Kidney epithelial cell (primary cell): ENCODE data around the gene CCDC81. TPM values are rescaled to one million over a fixed set of nuclear protein-coding genes. Genes with fewer than 3 reads are reported as not detected.
"Not testable (repeated sequence)": the region's sequence is repeated elsewhere in the genome, so short reads cannot be mapped to it uniquely, and the experiment has no call there.

Source experiments
- DNase-seq: peaks from one replicate; pipeline ENCODE4 v3.0.0-alpha.2; 2010; ENCODE audit warnings: low read depth
- H3K27me3 ChIP-seq: 2 replicates; pipeline ENCODE4 v1.6.0; 2011; ENCODE audit warnings: low read length; ENCODE audit not compliant: control insufficient read depth, insufficient read depth
- H3K36me3 ChIP-seq: 2 replicates; pipeline ENCODE4 v1.5.1; 2011; ENCODE audit warnings: low read length; ENCODE audit not compliant: control insufficient read depth, insufficient read depth
- H3K4me3 ChIP-seq: 2 replicates; pipeline ENCODE4 v1.5.1; 2011; ENCODE audit warnings: low read depth, mild to moderate bottlenecking, control low read depth, low read length
- total RNA-seq: library from RNA; depleted of rRNA; stranded (reverse); fragments of >200 nt; gene quantifications from 2 replicates; pipeline ENCODE4 v1.2.3, GENCODE V29; 2015
- TF ChIP-seq, protein P1 (sequence below): IDR thresholded peaks from 2 replicates; pipeline ENCODE4 v1.5.1; 2011; ENCODE audit warnings: mild to moderate bottlenecking, moderate library complexity, low read length, control low read depth, inconsistent platforms; ENCODE audit not compliant: insufficient read depth, poor library complexity, severe bottlenecking

Gene CCDC81
- total RNA-seq, 1 donor from 2014 or later, result not detected

DNA sequence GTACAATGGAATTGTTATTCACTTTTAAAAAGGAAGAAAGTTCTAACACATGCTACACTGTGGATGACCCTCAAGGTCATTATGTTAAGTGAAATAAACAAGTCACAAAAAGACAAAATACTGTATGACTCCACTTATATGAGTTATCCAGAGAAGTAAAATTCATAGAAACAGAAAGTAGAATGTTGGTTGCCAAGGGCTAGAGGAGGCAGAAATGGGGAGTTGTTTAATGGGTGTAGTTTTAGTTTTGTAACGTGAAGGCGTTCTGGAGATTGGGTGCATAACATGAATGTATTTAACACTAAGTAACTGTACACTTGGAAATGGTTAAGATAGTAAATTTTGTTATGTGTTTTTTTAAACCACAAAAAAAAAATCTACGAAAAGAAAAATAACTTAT is 43.8 kb downstream of the CCDC81 start:
- H3K27me3 ChIP-seq, result no peaks in the 10 kb centered on the region
- TF ChIP-seq, protein P1, sequence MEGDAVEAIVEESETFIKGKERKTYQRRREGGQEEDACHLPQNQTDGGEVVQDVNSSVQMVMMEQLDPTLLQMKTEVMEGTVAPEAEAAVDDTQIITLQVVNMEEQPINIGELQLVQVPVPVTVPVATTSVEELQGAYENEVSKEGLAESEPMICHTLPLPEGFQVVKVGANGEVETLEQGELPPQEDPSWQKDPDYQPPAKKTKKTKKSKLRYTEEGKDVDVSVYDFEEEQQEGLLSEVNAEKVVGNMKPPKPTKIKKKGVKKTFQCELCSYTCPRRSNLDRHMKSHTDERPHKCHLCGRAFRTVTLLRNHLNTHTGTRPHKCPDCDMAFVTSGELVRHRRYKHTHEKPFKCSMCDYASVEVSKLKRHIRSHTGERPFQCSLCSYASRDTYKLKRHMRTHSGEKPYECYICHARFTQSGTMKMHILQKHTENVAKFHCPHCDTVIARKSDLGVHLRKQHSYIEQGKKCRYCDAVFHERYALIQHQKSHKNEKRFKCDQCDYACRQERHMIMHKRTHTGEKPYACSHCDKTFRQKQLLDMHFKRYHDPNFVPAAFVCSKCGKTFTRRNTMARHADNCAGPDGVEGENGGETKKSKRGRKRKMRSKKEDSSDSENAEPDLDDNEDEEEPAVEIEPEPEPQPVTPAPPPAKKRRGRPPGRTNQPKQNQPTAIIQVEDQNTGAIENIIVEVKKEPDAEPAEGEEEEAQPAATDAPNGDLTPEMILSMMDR, result no peak

DNA sequence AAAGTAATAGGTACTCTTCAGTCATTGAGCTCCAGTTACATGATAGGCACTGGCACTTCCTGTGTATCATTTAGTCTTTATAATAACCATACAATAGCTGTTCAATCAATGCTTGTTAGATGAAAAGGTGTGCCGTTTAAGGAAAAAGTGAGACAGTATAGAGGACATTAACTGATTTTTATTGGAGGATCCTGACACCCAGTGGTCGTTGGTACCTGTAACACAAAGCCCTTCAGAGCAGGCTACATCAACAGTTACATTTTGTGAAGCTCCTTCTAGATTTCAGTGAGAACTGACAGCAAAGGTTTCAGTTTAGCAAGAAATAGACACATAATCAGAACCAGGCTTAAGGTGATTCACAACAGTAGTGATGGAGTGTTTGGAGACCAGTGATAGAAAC is 44.2 kb downstream of the CCDC81 start:
- DNase-seq, result no peak
- Histone ChIP-seq H3K4me3 (no peak overlapping the region), H3K36me3 (no peaks in the 10 kb centered on the region), H3K27me3 (no peaks in the 10 kb centered on the region)
- TF ChIP-seq, protein P1, result no peak

More for the DNA sequence above, 43.8 kb downstream of the CCDC81 start:
- no peak overlapping the region for H3K4me3 ChIP-seq
- H3K36me3 ChIP-seq, result no peaks in the 10 kb centered on the region
- DNase-seq, result no peak

DNA sequence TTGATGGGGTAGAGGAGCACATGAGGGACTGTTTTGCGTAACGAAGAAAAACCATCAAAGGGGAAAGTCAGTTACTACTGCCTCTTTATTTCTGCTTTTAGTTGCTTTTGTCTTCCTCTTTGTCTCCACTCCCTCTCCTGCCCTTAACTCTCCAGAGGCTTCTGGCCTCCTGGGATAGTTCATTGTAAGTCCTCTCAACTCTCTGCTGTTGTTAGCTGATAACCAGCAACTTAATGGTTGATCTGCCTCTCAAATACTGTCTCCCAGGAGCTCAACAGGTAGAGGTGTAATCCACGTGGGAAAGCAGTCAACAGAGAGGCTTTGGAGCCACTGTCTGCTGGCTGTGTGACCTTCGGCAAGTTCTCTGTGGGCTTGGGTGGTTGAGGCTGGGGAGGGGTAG is 47.3 kb downstream of the CCDC81 start:
- Histone ChIP-seq H3K27me3 (no peaks in the 10 kb centered on the region), H3K4me3 (no peak overlapping the region), H3K36me3 (no peaks in the 10 kb centered on the region)
- no peak for DNase-seq
- TF ChIP-seq, protein P1, result no peak

DNA sequence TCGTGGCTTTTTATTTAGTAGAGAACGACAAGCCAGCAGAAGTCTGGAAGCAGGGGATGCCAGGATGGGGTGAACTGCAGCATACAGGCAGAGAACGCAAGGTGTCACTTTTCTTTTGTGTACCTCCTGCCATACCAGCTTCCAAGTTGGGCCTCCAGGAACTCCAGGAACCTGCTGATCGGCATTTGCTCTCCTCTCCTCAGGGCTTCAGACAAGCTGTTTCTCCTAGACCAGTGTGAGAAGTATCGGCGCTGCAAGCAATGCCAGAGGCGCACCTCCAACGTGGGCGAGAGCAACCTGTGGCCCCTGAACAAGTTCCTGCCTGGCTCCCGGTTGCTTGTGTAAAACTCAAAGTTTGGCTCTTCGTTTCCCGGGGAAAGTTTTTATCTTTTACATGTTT is 47.7 kb downstream of the CCDC81 start:
- no peaks in the 10 kb centered on the region for H3K36me3 ChIP-seq
- H3K4me3 ChIP-seq, result no peak overlapping the region
- TF ChIP-seq, protein P1, result no peak
- no peak for DNase-seq
- H3K27me3 ChIP-seq, result no peaks in the 10 kb centered on the region

DNA sequence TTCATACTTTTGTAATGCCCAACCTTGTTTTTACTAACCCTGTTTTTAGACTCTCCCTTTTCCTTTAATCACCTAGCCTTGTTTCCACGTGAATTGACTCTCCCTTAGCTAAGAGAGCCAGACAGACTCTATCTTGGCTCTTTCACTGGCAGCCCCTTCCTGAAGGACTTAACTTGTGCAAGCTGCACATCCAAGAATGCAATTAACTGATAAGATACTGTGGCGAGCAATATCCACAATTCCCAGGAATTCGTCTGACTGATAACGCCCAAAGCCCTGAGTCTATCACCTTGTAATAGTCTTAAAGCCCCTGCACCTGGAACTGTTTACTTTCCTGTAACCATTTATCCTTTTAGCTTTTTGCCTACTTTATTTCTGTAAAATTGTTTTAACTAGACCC is 48.8 kb downstream of the CCDC81 start:
- H3K27me3 ChIP-seq, DNase-seq: not testable (repeated sequence)

DNA sequence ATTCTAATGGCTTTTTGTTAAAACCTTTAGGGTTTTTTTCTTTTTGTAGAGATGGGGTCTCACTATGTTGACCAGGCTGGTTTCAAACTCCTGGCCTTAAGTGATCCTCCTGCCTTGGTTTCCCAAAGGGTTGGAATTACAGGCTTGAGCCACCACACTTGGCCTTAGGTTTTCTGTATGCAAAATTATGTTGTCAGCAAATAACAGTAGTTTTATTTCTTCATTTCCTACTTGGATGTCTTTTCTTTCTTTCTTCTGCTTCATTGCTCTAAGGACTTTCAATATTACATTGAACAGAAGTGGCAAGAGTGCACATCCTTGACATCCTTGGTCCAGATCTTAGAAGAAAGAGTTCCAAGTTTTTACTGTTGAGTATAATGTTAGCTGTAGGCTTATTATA is 52.8 kb downstream of the CCDC81 start:
- no peaks in the 10 kb centered on the region for H3K27me3 ChIP-seq
- no peaks in the 10 kb centered on the region for H3K36me3 ChIP-seq
- TF ChIP-seq, protein P1, result no peak
- no peak for DNase-seq
- no peak overlapping the region for H3K4me3 ChIP-seq

More for the DNA sequence above, 48.8 kb downstream of the CCDC81 start:
- H3K4me3 ChIP-seq, H3K36me3 ChIP-seq: not testable (repeated sequence)
